Cardiac muscle cell (in vitro differentiated cells and primary cell): ENCODE data around the gene GATAD2A. TPM values are rescaled to one million over a fixed set of nuclear protein-coding genes. Genes with fewer than 3 reads are reported as not detected.

Experiments
- DNase-seq, 2 donors: peaks; one replicate each; pipeline versions ENCODE4 v3.0.0 to v3.0.0-alpha.2; 2010 to 2017; ENCODE audit warnings: low read depth in 1 of 2, low spot score in 1 of 2
- H3K27ac ChIP-seq: fragments of 200-600 bp; sonication (generic); 2 replicates; pipeline ENCODE4 v1.5.1; 2016
- H3K27me3 ChIP-seq: fragments of 200-600 bp; sonication (generic); 2 replicates; pipeline ENCODE4 v1.6.0; 2016; ENCODE audit warnings: control low read depth
- H3K36me3 ChIP-seq: fragments of 200-600 bp; sonication (generic); 2 replicates; pipeline ENCODE4 v1.5.1; 2016; ENCODE audit warnings: control low read depth
- H3K4me1 ChIP-seq: fragments of 200-600 bp; sonication (generic); 2 replicates; pipeline ENCODE4 v1.8.1; 2017; ENCODE audit warnings: low read depth, mild to moderate bottlenecking, mixed run types
- H3K4me3 ChIP-seq: fragments of 200-600 bp; sonication (generic); 2 replicates; pipeline ENCODE4 v1.5.1; 2016; ENCODE audit warnings: mild to moderate bottlenecking
- H3K9me3 ChIP-seq: fragments of 200-600 bp; sonication (generic); 2 replicates; pipeline ENCODE4 v1.5.1; 2017; ENCODE audit warnings: low read depth, mild to moderate bottlenecking, control low read depth
- CTCF ChIP-seq: IDR thresholded peaks from 2 replicates; pipeline ENCODE4 v1.5.1; 2012; ENCODE audit warnings: low read depth, mild to moderate bottlenecking, low read length
- polyA plus RNA-seq: library from polyadenylated mRNA; unstranded; fragments of >200 nt; fragmentation: Nextera tagmentation; extraction: Ambion mirVana; gene quantifications from 2 replicates; pipeline ENCODE4 v1.2.1, GENCODE V29; 2016
- total RNA-seq: library from RNA; depleted of rRNA; stranded (reverse); fragments of >200 nt; gene quantifications from 2 replicates; pipeline ENCODE4 v1.2.3, GENCODE V29; 2016

Gene GATAD2A
- total and polyA plus RNA-seq, 2 experiments from 2014 or later = 32.3 to 98.3 TPM

DNA sequence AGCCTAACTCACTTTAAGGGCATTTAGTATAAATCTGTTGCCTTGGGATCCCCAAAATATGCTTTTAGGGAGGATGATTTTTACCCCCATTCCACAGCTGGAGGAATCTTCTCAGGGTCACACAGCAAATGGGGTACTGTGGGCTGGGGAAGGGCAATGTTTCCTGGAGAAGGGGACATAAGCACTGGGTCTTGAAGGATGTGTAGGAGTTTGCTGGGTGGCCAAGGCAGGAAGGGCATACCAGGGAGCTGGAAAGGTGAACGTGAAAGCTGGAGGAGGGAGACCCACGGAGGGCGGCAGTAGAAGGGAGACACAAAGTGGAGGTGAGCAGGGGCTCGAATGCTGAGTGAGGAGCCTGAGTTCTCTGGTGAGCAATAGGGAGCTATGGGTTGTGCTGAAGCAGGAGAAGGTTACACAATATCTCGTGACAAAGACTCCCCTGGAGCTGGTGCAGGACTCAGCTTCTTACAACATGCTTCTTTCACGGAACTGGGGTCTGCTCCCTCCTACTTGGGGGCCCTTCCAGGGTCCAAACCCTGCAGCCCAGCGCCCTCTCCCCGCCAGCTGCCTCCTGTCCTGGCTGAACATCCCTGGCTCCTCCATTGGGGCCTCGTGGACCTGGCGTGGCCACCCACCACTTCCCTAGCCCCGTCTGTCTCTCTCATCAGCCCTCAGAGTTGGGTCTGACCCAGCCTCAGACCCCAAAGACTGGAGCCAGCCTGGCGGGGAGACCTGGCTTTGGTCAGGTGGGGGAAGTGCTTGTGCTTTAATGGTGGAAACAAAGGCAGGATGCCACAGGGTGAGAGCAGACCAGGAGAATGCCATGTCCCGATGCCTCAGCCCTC, 143.7 kb downstream of the GATAD2A start:
- Histone ChIP-seq H3K4me3 (no peak overlapping the region), H3K9me3 (no peaks in the 10 kb centered on the region), H3K4me1 (no peaks in the 10 kb centered on the region), H3K27ac (no peak overlapping the region), H3K27me3 (no peaks in the 10 kb centered on the region), H3K36me3 (no peaks in the 10 kb centered on the region)
- no peak for TF ChIP-seq CTCF
- DNase-seq = peak in 1 of 2 donors; percentile 41

DNA sequence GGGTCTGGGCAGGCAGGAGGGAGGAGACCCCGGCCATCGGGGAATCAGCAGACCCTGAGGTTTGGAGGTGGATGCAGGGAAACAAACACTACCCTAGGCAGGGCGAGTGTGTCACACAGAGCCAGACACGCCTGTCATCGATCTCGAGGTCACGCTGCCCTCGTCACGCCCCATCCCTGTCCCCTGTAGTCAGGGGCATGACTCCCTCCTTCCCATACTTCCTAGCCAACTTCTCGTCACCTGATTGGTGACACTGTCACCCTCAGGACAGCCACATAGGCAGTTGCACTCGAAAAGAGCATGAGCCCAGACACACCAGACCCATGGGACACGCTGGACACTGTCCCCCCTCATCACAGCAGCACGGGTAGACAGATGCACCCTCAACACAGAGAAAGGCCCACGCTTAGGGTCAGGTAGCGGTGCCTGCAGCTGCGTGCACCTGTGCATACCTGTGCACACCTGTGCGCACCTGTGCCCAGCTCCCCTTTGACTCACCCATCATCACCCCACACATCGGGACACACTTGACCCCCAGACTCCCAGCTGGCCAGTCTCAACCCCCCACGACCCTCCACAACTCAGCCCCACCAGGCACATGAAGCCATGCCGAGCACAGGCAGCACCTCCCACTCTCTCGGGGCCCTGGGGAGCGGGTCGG, 144.5 kb downstream of the GATAD2A start:
- Histone ChIP-seq H3K27ac (no peak overlapping the region), H3K9me3 (no peaks in the 10 kb centered on the region), H3K27me3 (no peaks in the 10 kb centered on the region), H3K36me3 (no peaks in the 10 kb centered on the region), H3K4me1 (no peaks in the 10 kb centered on the region), H3K4me3 (no peak overlapping the region)
- TF ChIP-seq CTCF = no peak
- DNase-seq = no peak

DNA sequence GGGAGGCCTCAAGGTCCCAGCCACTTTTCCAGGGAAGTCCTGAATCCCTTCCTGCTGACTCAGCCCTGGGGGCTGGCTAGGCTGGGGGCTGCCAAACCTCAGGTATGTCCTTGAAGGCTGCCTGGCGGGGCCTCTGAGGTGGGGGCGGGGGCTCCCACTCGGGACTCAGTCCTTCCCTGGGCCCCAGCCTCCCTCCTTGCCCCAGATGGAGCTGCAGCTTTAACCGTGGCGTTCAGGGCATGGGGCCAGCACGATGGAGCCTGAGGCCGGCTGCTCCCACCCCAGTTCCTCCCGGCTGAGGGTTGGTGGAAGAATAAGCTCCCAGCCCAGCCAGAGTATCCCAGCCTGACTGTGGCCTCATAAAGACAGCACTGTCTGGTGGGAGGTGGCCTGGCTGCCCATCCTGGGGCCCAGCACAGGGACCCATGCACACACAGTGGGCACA, 145.0 kb downstream of the GATAD2A start:
- Histone ChIP-seq H3K36me3 (no peaks in the 10 kb centered on the region), H3K9me3 (no peaks in the 10 kb centered on the region), H3K4me1 (no peaks in the 10 kb centered on the region), H3K4me3 (no peak overlapping the region), H3K27me3 (no peaks in the 10 kb centered on the region), H3K27ac (no peak overlapping the region)
- no peak for TF ChIP-seq CTCF
- peak in 1 of 2 donors; percentile 78 for DNase-seq

- H3K9me3 ChIP-seq = no peaks in the 10 kb centered on the region
- no peaks in the 10 kb centered on the region for H3K27me3 ChIP-seq
- no peaks in the 10 kb centered on the region for H3K36me3 ChIP-seq
- no peak for TF ChIP-seq CTCF
- H3K4me3 ChIP-seq = no peak overlapping the region
- no peaks in the 10 kb centered on the region for H3K4me1 ChIP-seq
- DNase-seq = no peak
- H3K27ac ChIP-seq = no peak overlapping the region
These were observed 145.7 kb downstream of the GATAD2A start for GRCh38 chr19:19550972-19551852.

DNA sequence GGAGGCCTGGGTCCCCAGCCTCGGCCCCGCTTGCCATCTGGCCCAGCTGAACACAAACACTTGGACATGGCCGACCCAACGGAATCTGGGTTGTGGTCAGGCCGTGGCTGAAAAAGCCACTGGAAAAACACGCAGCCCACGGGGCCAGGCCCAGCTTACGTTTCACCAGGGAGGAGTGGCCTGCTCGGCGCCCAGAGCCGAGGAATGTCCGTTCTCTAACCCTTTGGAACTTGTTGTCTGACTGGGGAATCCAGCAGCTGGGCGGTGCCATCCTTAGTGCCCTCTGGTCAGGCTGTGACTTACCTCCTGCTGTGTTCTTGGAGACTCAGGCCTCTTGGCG, 146.3 kb downstream of the GATAD2A start:
- Histone ChIP-seq H3K4me1 (no peaks in the 10 kb centered on the region), H3K27ac (no peak overlapping the region), H3K9me3 (no peaks in the 10 kb centered on the region), H3K4me3 (no peak overlapping the region), H3K36me3 (no peaks in the 10 kb centered on the region), H3K27me3 (no peaks in the 10 kb centered on the region)
- peak in 1 of 2 donors; percentile 26 for DNase-seq
- no peak for TF ChIP-seq CTCF
